BE2C (cell line): ENCODE data around the gene SLC45A1.

Experiments used
- DNase-seq: peaks from one replicate; pipeline ENCODE4 v3.0.0-alpha.2; 2020
- H3K27me3 ChIP-seq: fragments of 250-450 bp; sonication (Bioruptor Pico); 2 replicates; pipeline ENCODE4 v1.5.1; 2020; ENCODE audit warnings: mild to moderate bottlenecking
- H3K36me3 ChIP-seq: fragments of 250-450 bp; sonication (Bioruptor Pico); 2 replicates; pipeline ENCODE4 v1.5.1; 2020; ENCODE audit warnings: mild to moderate bottlenecking
- H3K4me1 ChIP-seq: fragments of 250-450 bp; sonication (Bioruptor Pico); 2 replicates; pipeline ENCODE4 v1.5.1; 2020
- H3K4me3 ChIP-seq: 2 replicates; pipeline ENCODE4 v1.5.1; 2011; ENCODE audit warnings: low read depth, low read length
- H3K9me3 ChIP-seq: fragments of 250-450 bp; sonication (Bioruptor Pico); 2 replicates; pipeline ENCODE4 v1.5.1; 2020
- TF ChIP-seq, protein P1 (sequence below): IDR thresholded peaks from 2 replicates; pipeline ENCODE4 v1.5.1; 2012; ENCODE audit warnings: mild to moderate bottlenecking, low read depth, low read length

SLC45A1 gene

DNA sequence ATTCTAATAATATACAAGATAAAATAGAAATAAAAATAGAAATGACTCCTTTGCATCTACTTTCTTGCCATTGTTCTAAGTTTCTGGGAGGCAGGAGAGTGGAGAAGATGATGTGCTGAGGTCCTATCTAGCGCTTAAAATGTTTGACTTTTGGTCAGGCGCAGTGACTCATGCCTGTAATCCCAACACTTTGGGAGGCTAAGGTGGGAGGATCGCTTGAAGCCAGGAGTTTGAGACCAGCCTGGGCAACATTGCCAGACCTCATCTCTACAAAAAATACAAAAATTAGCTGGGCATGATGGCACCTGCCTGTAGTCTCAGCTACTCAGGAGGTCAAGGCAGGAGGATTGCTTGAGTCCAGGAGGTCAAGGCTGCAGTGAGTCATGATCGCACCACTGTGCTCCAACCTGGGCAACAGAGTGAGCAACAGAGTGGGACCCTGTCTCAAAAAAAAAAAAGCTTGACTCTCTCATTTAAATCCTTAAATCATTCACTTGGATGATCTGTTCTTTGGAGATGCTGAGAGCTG, 24.2 kb upstream of the SLC45A1 start:
- TF ChIP-seq, protein P1, sequence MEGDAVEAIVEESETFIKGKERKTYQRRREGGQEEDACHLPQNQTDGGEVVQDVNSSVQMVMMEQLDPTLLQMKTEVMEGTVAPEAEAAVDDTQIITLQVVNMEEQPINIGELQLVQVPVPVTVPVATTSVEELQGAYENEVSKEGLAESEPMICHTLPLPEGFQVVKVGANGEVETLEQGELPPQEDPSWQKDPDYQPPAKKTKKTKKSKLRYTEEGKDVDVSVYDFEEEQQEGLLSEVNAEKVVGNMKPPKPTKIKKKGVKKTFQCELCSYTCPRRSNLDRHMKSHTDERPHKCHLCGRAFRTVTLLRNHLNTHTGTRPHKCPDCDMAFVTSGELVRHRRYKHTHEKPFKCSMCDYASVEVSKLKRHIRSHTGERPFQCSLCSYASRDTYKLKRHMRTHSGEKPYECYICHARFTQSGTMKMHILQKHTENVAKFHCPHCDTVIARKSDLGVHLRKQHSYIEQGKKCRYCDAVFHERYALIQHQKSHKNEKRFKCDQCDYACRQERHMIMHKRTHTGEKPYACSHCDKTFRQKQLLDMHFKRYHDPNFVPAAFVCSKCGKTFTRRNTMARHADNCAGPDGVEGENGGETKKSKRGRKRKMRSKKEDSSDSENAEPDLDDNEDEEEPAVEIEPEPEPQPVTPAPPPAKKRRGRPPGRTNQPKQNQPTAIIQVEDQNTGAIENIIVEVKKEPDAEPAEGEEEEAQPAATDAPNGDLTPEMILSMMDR = no peak
- H3K36me3 ChIP-seq = no peaks in the 10 kb centered on the region

DNA sequence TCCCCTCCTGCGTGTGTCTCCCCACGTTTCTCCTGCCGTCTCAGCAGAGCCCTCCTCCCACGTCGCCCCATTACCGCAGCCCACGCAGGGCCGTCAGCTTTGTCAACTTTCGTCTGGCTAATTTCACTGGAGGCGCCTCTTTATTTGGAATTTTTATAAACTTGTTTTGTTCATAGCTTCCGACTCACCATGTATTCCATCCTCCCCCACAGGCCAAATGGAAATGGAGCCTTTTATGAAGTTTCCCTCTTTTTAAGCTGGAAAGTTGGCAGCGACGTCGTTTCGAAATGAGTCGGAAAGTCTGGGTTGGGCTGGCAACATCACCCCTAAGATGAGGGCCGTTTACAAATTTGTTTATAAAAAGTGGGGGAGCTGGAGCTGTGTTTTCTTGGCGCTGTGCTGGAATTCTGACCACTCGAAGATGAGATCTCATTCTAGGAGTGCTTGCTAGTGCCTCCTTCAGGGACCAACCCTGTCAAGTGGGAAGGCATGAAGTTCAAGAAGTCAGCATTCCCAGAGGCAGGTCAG, 23.7 kb upstream of the SLC45A1 start:
- H3K27me3 ChIP-seq = no peaks in the 10 kb centered on the region
- TF ChIP-seq, protein P1 = no peak

More for the DNA sequence above, 24.2 kb upstream of the SLC45A1 start:
- DNase-seq = no peak
- H3K9me3 ChIP-seq = no peaks in the 10 kb centered on the region
- H3K4me3 ChIP-seq = no peak overlapping the region
- H3K27me3 ChIP-seq = no peaks in the 10 kb centered on the region
- no peaks in the 10 kb centered on the region for H3K4me1 ChIP-seq

DNA sequence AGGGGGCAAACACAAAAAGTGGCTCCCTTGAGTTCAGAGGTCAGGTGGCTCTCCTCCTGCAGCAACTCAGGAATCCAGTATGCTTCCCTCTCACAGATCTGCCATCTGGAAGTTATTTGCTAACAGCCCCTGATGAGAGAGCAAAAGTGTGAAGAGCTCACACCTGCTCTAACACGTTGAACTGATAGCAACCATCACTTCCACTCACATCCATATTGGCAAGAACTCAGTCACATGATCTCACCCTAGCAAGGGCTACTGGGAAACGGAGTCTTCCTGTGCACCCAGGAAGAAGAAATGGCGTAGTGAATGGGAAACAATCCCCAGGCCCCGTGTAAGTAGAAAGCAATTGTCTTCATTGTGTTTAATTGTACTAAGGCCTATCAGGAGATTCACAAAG, 20.7 kb upstream of the SLC45A1 start:
- Histone ChIP-seq H3K4me3 (no peak overlapping the region), H3K36me3 (no peaks in the 10 kb centered on the region), H3K9me3 (no peaks in the 10 kb centered on the region), H3K27me3 (no peaks in the 10 kb centered on the region), H3K4me1 (no peaks in the 10 kb centered on the region)
- DNase-seq = no peak
- TF ChIP-seq, protein P1 = no peak

More for the DNA sequence above, 23.7 kb upstream of the SLC45A1 start:
- Histone ChIP-seq H3K9me3 (no peaks in the 10 kb centered on the region), H3K4me3 (no peak overlapping the region), H3K4me1 (no peaks in the 10 kb centered on the region), H3K36me3 (no peaks in the 10 kb centered on the region)
- no peak for DNase-seq

DNA sequence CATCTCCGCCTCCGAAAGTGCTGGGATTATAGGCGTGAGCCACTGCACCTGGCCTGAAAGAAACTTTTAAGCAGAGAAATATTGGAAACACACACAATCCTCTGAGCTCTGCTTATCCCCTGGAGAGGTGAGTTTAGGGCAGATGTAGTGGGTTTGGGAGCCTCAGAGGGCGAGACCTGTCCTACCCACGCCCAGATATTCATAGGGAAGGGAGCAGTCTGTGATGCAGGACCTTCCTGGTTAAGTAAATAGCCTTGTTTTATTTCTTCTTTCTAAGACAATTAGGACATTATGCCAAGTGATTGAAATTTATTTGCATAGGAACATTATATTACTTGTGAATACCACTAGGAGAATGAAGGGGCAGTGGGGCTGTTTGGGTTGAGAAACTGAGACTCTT, 18.0 kb upstream of the SLC45A1 start:
- TF ChIP-seq, protein P1 = no peak
- no peaks in the 10 kb centered on the region for H3K4me1 ChIP-seq
- no peak for DNase-seq

DNA sequence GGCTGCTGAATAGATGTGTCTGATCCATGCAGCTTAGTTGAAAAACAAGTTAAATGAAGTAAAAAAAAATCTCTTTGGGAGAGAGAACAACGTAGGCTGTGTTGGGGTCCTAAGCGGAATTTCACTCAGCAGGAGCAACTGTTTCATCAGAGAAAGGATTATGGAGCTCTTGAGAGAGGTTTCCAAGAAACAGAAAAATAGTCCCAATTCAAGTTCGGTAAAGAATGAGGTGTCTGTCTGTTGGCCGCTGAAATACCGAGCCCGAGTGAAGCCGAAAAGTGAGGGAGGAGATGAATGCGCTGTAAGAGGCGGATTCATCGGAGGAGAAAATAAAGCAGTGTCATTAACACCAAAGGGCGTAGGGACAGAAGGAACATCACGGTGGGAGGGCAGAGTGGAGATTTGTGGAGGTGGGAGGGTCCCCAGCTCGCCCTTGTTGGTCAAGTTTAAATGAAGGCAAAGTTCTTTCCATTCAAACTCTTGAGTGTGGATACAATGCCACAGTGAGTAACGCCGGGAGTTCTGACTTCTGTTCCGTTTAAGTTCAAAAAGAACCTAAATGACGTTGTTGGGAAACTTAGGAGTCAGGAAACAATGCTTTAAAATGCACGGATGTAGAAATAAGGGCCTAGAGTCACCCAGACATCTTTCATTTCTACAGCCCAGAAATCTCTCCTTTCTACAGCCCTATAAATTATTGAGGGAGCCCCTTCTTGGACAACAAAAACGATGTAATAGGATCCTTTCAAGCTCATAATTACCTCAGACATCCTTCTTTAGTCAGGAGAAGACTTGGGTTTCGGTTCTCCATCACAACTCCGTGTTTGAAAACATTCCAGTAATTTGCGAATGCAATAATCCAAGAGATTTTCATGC, 15.6 kb upstream of the SLC45A1 start:
- H3K4me3 ChIP-seq = no peak overlapping the region
- DNase-seq = no peak
- no peaks in the 10 kb centered on the region for H3K4me1 ChIP-seq
- TF ChIP-seq, protein P1 = no peak
- H3K36me3 ChIP-seq = no peaks in the 10 kb centered on the region
- H3K27me3 ChIP-seq = no peaks in the 10 kb centered on the region
- H3K9me3 ChIP-seq = no peaks in the 10 kb centered on the region

More for the DNA sequence above, 18.0 kb upstream of the SLC45A1 start:
- Histone ChIP-seq H3K4me3 (no peak overlapping the region), H3K27me3 (no peaks in the 10 kb centered on the region), H3K36me3 (no peaks in the 10 kb centered on the region), H3K9me3 (no peaks in the 10 kb centered on the region)

DNA sequence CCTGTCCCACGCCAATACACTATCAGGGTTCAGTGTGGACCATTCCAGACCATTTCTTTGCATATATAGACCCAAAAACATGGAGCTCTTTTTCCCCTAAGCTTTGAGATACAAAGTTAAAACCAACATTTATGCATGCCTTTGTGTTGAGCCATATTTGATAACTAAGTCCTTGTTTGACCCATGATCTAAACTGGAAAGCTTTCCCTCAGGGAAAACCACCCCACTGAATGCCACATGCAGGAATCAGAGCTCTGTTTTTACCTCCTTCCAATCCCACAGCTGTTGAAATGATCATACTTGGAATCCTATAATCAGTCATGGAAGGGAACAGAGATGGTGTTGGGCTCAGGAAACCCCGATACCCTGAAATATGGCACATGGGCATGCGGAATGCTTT, 14.8 kb upstream of the SLC45A1 start:
- no peak overlapping the region for H3K4me3 ChIP-seq
- no peak for DNase-seq
- TF ChIP-seq, protein P1 = no peak
- H3K27me3 ChIP-seq = no peaks in the 10 kb centered on the region
- no peaks in the 10 kb centered on the region for H3K36me3 ChIP-seq
- no peaks in the 10 kb centered on the region for H3K4me1 ChIP-seq
- no peaks in the 10 kb centered on the region for H3K9me3 ChIP-seq
